GM10248 (cell line): ENCODE measurements around the gene ZNF844.
A peak's percentile ranks its signal among the peaks of the same experiment; 100 is the strongest.

Experiments used
- CTCF ChIA-PET: fragments of 300-600 bp; sonication (Branson Sonifier 250); formaldehyde crosslinking; extraction: SDS; loops from one replicate; lab custom pipeline; 2021; ENCODE audit warnings: antibody characterized with exemption; lab: Yijun Ruan, JAX
- POLR2A ChIA-PET: fragments of 350-650 bp; sonication (Branson Sonifier 250); formaldehyde crosslinking; extraction: SDS; loops from one replicate; lab custom pipeline; 2020; ENCODE audit warnings: antibody characterized with exemption; lab: Yijun Ruan, JAX
- DNase-seq: peaks from one replicate; pipeline ENCODE4 v3.0.0; 2012; ENCODE audit errors: extremely low spot score
- CTCF ChIP-seq: IDR thresholded peaks from 2 replicates; pipeline ENCODE4 v1.5.1; 2012; ENCODE audit warnings: mild to moderate bottlenecking, low read depth; ENCODE audit errors: extremely low read depth, missing control alignments, control extremely low read depth

ZNF844 gene

GRCh38 chr19:12035220-12036172, 29.0 kb upstream of the ZNF844 start, which contains the start of gene ZNF433:
TSS of gene ZNF433 (minus strand) at chr19:12035679. CDS start at chr19:12035539, 140 bp downstream.
- ChIA-PET POLR2A (interaction anchor here (0.6 to 2.2 kb wide), 9 partner anchors 17 to 512 kb away, joined by 3 to 18 read pairs (median 4); partner anchors contain the start of genes ZNF700, ZNF844 and ZNF878), CTCF (interaction anchor here (0.8 to 3.0 kb wide), 11 partner anchors 11 to 237 kb away, joined by 3 to 18 read pairs (median 9); partner anchors contain the start of genes ZNF20, ZNF491 and ZNF700)
- no peak for TF ChIP-seq CTCF
- DNase-seq, result peak; percentile 93

GRCh38 chr19:12042893-12043292, 21.6 kb upstream of the ZNF844 start:
- TF ChIP-seq CTCF, result no peak
- no peak for DNase-seq
- ChIA-PET CTCF (interaction anchor here (0.9 kb wide), 1 partner anchor 16 kb away, joined by 3 read pairs; no protein-coding TSS in a partner anchor), POLR2A (interaction anchor here (0.7 kb wide), 1 partner anchor 25 kb away, joined by 3 read pairs; no protein-coding TSS in a partner anchor)

GRCh38 chr19:12043752-12044422, 20.6 kb upstream of the ZNF844 start:
- POLR2A ChIA-PET, result no interaction called here
- TF ChIP-seq CTCF, result no peak
- CTCF ChIA-PET, result no interaction called here
- DNase-seq, result no peak

GRCh38 chr19:12047868-12048267, 16.7 kb upstream of the ZNF844 start:
- POLR2A ChIA-PET, result interaction anchor here (0.6 to 1.0 kb wide), 2 partner anchors 18 to 635 kb away, joined by 3 to 7 read pairs; no protein-coding TSS in a partner anchor
- TF ChIP-seq CTCF, result no peak
- CTCF ChIA-PET, result interaction anchor here (1.1 to 1.8 kb wide), 3 partner anchors 12 to 250 kb away, joined by 3 to 11 read pairs (median 5); partner anchors contain the start of gene ZNF763
- DNase-seq, result no peak

GRCh38 chr19:12052091-12052496, 12.4 kb upstream of the ZNF844 start:
- ChIA-PET POLR2A (interaction anchor here (0.5 to 2.1 kb wide), 7 partner anchors 10 to 246 kb away, joined by 3 to 9 read pairs (median 5); partner anchors contain the start of genes ZNF433 and ZNF700), CTCF (interaction anchor here (0.7 to 3.4 kb wide), 11 partner anchors 11 to 254 kb away, joined by 3 to 18 read pairs (median 5); partner anchors contain the start of genes ZNF491, ZNF763 and ZNF844)
- TF ChIP-seq CTCF, result no peak
- no peak for DNase-seq
